Stimulated activated naive CD8-positive, alpha-beta T cell treated with anti-CD3 and anti-CD28 coated beads, Interleukin-15, Interleukin-2, amounts not matched to agents 100 ng/mL and 50 ng/mL, for 24 hours (primary cell): Measurements from ENCODE around the gene ENO2.

Experiments used
- H3K27ac Mint-ChIP-seq: one replicate; pipeline ENCODE4 v1.8.0; 2021; ENCODE audit warnings: mild to moderate bottlenecking, mixed read lengths
- H3K27me3 Mint-ChIP-seq: one replicate; pipeline ENCODE4 v1.8.0; 2021; ENCODE audit warnings: mixed read lengths
- H3K36me3 Mint-ChIP-seq: one replicate; pipeline ENCODE4 v1.8.0; 2021; ENCODE audit warnings: low read depth, mixed read lengths
- H3K4me1 Mint-ChIP-seq: one replicate; pipeline ENCODE4 v1.8.0; 2021; ENCODE audit warnings: low read depth, mixed read lengths
- H3K4me3 Mint-ChIP-seq: one replicate; pipeline ENCODE4 v1.8.0; 2021; ENCODE audit warnings: mild to moderate bottlenecking, mixed read lengths
- H3K9me3 Mint-ChIP-seq: one replicate; pipeline ENCODE4 v1.8.0; 2021; ENCODE audit warnings: mixed read lengths

Gene ENO2

GRCh38 chr12:6917491-6918231, 3.3 kb downstream of the ENO2 start:
- no peak overlapping the region for H3K27ac Mint-ChIP-seq
- H3K9me3 Mint-ChIP-seq = no peaks in the 10 kb centered on the region
- peaks cover 54% of the 10 kb centered on the region for H3K4me1 Mint-ChIP-seq
- peaks cover 33% of the 10 kb centered on the region for H3K36me3 Mint-ChIP-seq
- peaks cover 3% of the 10 kb centered on the region for H3K27me3 Mint-ChIP-seq
- no peak overlapping the region for H3K4me3 Mint-ChIP-seq

GRCh38 chr12:6919588-6919987, 5.2 kb downstream of the ENO2 start:
- H3K9me3 Mint-ChIP-seq = no peaks in the 10 kb centered on the region
- no peaks in the 10 kb centered on the region for H3K27me3 Mint-ChIP-seq
- H3K36me3 Mint-ChIP-seq = peaks cover 37% of the 10 kb centered on the region
- peak overlapping the region; percentile 43 for H3K27ac Mint-ChIP-seq
- no peak overlapping the region for H3K4me3 Mint-ChIP-seq
- H3K4me1 Mint-ChIP-seq = peaks cover 52% of the 10 kb centered on the region

GRCh38 chr12:6921539-6921938, 7.2 kb downstream of the ENO2 start:
- peaks cover 52% of the 10 kb centered on the region for H3K4me1 Mint-ChIP-seq
- peaks cover 36% of the 10 kb centered on the region for H3K36me3 Mint-ChIP-seq
- peak overlapping the region; percentile 28 for H3K27ac Mint-ChIP-seq
- no peaks in the 10 kb centered on the region for H3K27me3 Mint-ChIP-seq
- no peak overlapping the region for H3K4me3 Mint-ChIP-seq
- no peaks in the 10 kb centered on the region for H3K9me3 Mint-ChIP-seq

GRCh38 chr12:6921996-6922946, 7.9 kb downstream of the ENO2 start:
- Mint-ChIP-seq H3K4me3 (no peak overlapping the region), H3K36me3 (peaks cover 29% of the 10 kb centered on the region), H3K27ac (peak overlapping the region; percentile 28), H3K9me3 (no peaks in the 10 kb centered on the region), H3K27me3 (no peaks in the 10 kb centered on the region), H3K4me1 (peaks cover 56% of the 10 kb centered on the region)

GRCh38 chr12:6923003-6923732, 8.8 kb downstream of the ENO2 start:
- no peak overlapping the region for H3K27ac Mint-ChIP-seq
- H3K4me3 Mint-ChIP-seq = no peak overlapping the region
- no peaks in the 10 kb centered on the region for H3K27me3 Mint-ChIP-seq
- no peaks in the 10 kb centered on the region for H3K9me3 Mint-ChIP-seq
- H3K4me1 Mint-ChIP-seq = peaks cover 56% of the 10 kb centered on the region
- H3K36me3 Mint-ChIP-seq = peaks cover 24% of the 10 kb centered on the region

- H3K4me3 Mint-ChIP-seq = no peak overlapping the region
- H3K36me3 Mint-ChIP-seq = peaks cover 23% of the 10 kb centered on the region
- H3K4me1 Mint-ChIP-seq = peaks cover 61% of the 10 kb centered on the region
- H3K27ac Mint-ChIP-seq = no peak overlapping the region
- no peaks in the 10 kb centered on the region for H3K27me3 Mint-ChIP-seq
- H3K9me3 Mint-ChIP-seq = no peaks in the 10 kb centered on the region
These were observed 9.5 kb downstream of the ENO2 start for GRCh38 chr12:6923851-6924250.

GRCh38 chr12:6925239-6925539, 10.8 kb downstream of the ENO2 start:
- H3K36me3 Mint-ChIP-seq = peaks cover 10% of the 10 kb centered on the region
- no peaks in the 10 kb centered on the region for H3K9me3 Mint-ChIP-seq
- H3K4me3 Mint-ChIP-seq = no peak overlapping the region
- peaks cover 63% of the 10 kb centered on the region for H3K4me1 Mint-ChIP-seq
- H3K27ac Mint-ChIP-seq = no peak overlapping the region
- no peaks in the 10 kb centered on the region for H3K27me3 Mint-ChIP-seq

- no peaks in the 10 kb centered on the region for H3K27me3 Mint-ChIP-seq
- no peak overlapping the region for H3K4me3 Mint-ChIP-seq
- H3K36me3 Mint-ChIP-seq = peaks cover 10% of the 10 kb centered on the region
- no peaks in the 10 kb centered on the region for H3K9me3 Mint-ChIP-seq
- peaks cover 66% of the 10 kb centered on the region for H3K4me1 Mint-ChIP-seq
- no peak overlapping the region for H3K27ac Mint-ChIP-seq
These were observed 11.3 kb downstream of the ENO2 start for GRCh38 chr12:6925540-6926279.

GRCh38 chr12:6927379-6928021, 13.1 kb downstream of the ENO2 start, which contains the start of gene ATN1:
Gene ATN1 (plus strand): TSS chr12:6927959. CDS start chr12:6934002, 6,043 bp downstream.
- Mint-ChIP-seq H3K36me3 (peaks cover 5% of the 10 kb centered on the region), H3K4me1 (peaks cover 76% of the 10 kb centered on the region), H3K4me3 (peak within 1 kb of the TSS; percentile 90), H3K27ac (peak within 1 kb of the TSS; percentile 96), H3K9me3 (no peaks in the 10 kb centered on the region), H3K27me3 (no peaks in the 10 kb centered on the region)

- Mint-ChIP-seq H3K27me3 (no peaks in the 10 kb centered on the region), H3K27ac (peak overlapping the region; percentile 69), H3K9me3 (no peaks in the 10 kb centered on the region), H3K36me3 (no peaks in the 10 kb centered on the region), H3K4me3 (peak overlapping the region; percentile 80), H3K4me1 (peaks cover 75% of the 10 kb centered on the region)
These were observed 13.8 kb downstream of the ENO2 start for GRCh38 chr12:6928022-6928702.

- Mint-ChIP-seq H3K36me3 (peaks cover 4% of the 10 kb centered on the region), H3K4me1 (peaks cover 79% of the 10 kb centered on the region), H3K27ac (peak overlapping the region; percentile 69), H3K27me3 (no peaks in the 10 kb centered on the region), H3K9me3 (no peaks in the 10 kb centered on the region), H3K4me3 (peak overlapping the region; percentile 80)
These were observed 14.5 kb downstream of the ENO2 start for GRCh38 chr12:6928703-6929407.

GRCh38 chr12:6929466-6930452, 15.4 kb downstream of the ENO2 start:
- Mint-ChIP-seq H3K36me3 (peaks cover 13% of the 10 kb centered on the region), H3K27me3 (no peaks in the 10 kb centered on the region), H3K27ac (peak overlapping the region; percentile 49), H3K4me3 (peak overlapping the region; percentile 80), H3K4me1 (peaks cover 78% of the 10 kb centered on the region), H3K9me3 (no peaks in the 10 kb centered on the region)
